Measurements from ENCODE around the gene IFNK. TPM values are rescaled to one million over a fixed set of nuclear protein-coding genes. Genes with fewer than 3 reads are reported as not detected.
"Not testable (repeated sequence)": the region's sequence is repeated elsewhere in the genome, so short reads cannot be mapped to it uniquely, and the experiment has no call there.

Gene IFNK
- total RNA-seq, 1 donor from 2014 or later, result not detected

DNA sequence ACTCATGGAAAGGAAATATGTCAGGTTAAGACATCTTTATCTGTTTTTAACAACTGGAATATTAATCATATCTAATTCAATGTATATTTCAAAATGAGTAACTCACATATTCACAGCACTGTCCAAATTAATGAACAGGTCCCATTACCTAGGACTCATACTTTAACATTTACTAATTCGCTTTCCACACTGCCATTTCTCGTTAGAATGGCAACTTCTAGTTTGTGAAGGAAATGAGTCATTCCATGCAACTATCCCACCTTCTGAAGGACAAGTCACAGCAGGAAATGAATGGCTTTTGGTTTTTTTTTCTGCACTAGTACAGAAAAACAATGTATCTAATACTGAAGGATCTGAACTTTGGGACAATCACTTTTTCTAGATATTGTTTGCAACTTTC is 24.6 kb upstream of the IFNK start:
- no peak overlapping the region for H3K4me3 Mint-ChIP-seq (ENCODE audit: low read depth)
- DNase-seq (ENCODE audit: low spot score, unreplicated experiment), result no peak
- H3K36me3 Mint-ChIP-seq (ENCODE audit: insufficient read depth), result peaks cover 5% of the 10 kb centered on the region
- TF ChIP-seq, protein P1, sequence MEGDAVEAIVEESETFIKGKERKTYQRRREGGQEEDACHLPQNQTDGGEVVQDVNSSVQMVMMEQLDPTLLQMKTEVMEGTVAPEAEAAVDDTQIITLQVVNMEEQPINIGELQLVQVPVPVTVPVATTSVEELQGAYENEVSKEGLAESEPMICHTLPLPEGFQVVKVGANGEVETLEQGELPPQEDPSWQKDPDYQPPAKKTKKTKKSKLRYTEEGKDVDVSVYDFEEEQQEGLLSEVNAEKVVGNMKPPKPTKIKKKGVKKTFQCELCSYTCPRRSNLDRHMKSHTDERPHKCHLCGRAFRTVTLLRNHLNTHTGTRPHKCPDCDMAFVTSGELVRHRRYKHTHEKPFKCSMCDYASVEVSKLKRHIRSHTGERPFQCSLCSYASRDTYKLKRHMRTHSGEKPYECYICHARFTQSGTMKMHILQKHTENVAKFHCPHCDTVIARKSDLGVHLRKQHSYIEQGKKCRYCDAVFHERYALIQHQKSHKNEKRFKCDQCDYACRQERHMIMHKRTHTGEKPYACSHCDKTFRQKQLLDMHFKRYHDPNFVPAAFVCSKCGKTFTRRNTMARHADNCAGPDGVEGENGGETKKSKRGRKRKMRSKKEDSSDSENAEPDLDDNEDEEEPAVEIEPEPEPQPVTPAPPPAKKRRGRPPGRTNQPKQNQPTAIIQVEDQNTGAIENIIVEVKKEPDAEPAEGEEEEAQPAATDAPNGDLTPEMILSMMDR (IDR thresholded peaks at IDR 0.05; ENCODE audit: unreplicated experiment), result no peak
- no peak overlapping the region for H3K27ac Mint-ChIP-seq
- H3K4me1 Mint-ChIP-seq (ENCODE audit: low read depth), result peaks cover 1% of the 10 kb centered on the region
- H3K9me3 Mint-ChIP-seq (ENCODE audit: low read depth), result no peaks in the 10 kb centered on the region
- no peaks in the 10 kb centered on the region for H3K27me3 Mint-ChIP-seq

DNA sequence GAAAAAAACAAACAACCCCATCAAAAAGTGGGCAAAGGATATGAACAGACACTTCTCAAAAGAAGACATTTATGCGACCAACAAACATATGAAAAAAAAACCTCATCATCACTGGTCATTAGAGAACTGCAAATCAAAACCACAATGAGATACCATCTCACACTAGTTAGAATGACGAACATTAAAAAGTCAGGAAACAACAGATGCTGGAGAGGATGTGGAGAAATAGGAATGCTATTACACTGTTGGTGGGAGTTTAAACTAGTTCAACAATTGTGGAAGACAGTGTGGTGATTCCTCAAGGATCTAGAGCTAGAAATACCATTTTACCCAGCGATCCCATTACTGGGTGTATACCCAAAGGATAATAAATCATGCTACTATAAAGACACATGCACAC is 23.2 kb upstream of the IFNK start:
- H3K27ac Mint-ChIP-seq; H3K4me3 Mint-ChIP-seq (ENCODE audit: low read depth); DNase-seq (ENCODE audit: low spot score, unreplicated experiment); H3K36me3 Mint-ChIP-seq (ENCODE audit: insufficient read depth); H3K27me3 Mint-ChIP-seq; H3K9me3 Mint-ChIP-seq (ENCODE audit: low read depth); H3K4me1 Mint-ChIP-seq (ENCODE audit: low read depth): not testable (repeated sequence)

DNA sequence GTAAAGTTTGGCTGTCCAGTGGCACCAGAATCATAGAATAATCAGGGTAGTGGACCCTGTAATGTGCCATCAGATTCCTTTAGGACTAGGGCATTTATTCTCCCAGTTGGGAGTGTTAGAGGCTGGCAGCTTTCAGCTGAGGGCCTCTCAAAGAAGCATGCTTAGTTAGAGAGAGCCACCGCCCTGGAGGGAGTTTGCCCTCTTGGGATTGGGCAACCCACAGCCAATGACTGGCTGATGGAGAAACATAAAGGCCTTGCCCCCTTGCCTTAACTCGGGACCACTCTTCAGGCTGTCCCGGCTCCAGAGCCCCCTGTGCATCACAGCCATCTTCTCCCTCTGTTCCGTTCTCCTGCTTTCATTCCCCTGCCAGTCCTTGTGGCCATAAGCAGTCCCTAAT is 20.5 kb upstream of the IFNK start:
- no peaks in the 10 kb centered on the region for H3K9me3 Mint-ChIP-seq (ENCODE audit: low read depth)
- no peak for DNase-seq (ENCODE audit: low spot score, unreplicated experiment)
- H3K36me3 Mint-ChIP-seq (ENCODE audit: insufficient read depth), result peaks cover 13% of the 10 kb centered on the region
- H3K27me3 Mint-ChIP-seq, result no peaks in the 10 kb centered on the region
- H3K4me1 Mint-ChIP-seq (ENCODE audit: low read depth), result no peaks in the 10 kb centered on the region
- no peak overlapping the region for H3K4me3 Mint-ChIP-seq (ENCODE audit: low read depth)
- no peak overlapping the region for H3K27ac Mint-ChIP-seq
- TF ChIP-seq, protein P1 (IDR thresholded peaks at IDR 0.05; ENCODE audit: unreplicated experiment), result no peak

DNA sequence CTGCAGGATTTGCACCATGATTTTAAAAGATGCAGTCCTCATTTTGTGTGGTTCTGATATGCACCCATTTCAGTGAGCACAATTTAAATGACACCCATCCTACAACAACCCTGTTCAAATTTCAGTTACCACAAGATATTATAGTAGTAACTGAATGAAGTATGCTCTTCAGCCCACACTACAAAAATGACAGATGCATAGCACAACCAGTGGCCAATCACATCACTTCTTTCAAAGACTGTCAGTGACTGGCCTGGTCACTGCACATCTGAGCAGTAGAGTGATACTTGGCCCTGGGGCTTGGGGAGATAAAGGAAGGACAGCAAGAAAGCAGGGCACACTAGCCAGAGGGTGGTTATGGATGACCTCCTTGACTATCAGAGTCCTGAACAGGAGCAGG is 19.8 kb upstream of the IFNK start:
- Mint-ChIP-seq H3K4me1 (ENCODE audit: low read depth) (no peaks in the 10 kb centered on the region), H3K36me3 (ENCODE audit: insufficient read depth) (peaks cover 15% of the 10 kb centered on the region), H3K27me3 (no peaks in the 10 kb centered on the region), H3K27ac (no peak overlapping the region), H3K4me3 (ENCODE audit: low read depth) (no peak overlapping the region), H3K9me3 (ENCODE audit: low read depth) (no peaks in the 10 kb centered on the region)
- TF ChIP-seq, protein P1 (IDR thresholded peaks at IDR 0.05; ENCODE audit: unreplicated experiment), result no peak
- no peak for DNase-seq (ENCODE audit: low spot score, unreplicated experiment)

DNA sequence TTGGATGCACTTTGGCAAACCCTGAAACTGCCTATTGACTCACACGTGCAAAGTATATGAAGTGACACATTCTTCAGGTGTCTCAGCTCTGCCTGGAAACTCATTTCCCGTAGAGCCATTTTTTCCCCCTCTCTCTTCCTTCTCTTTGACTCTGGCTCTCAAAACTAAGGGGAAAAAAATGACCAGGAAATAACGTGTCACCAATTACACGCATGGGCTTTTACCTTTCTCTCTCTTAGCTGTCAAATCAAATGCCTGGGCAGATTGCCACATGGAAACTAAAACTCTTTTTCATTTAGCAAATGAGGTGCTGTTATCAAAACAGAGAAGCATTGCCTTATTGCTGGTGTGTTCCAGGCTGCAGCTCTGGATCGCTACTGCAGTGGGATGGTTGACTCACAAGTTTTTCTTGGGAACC is 18.3 kb upstream of the IFNK start:
- no peaks in the 10 kb centered on the region for H3K4me1 Mint-ChIP-seq (ENCODE audit: low read depth)
- H3K36me3 Mint-ChIP-seq (ENCODE audit: insufficient read depth), result peaks cover 15% of the 10 kb centered on the region
- H3K9me3 Mint-ChIP-seq (ENCODE audit: low read depth), result no peaks in the 10 kb centered on the region
- no peak overlapping the region for H3K27ac Mint-ChIP-seq
- TF ChIP-seq, protein P1 (IDR thresholded peaks at IDR 0.05; ENCODE audit: unreplicated experiment), result no peak
- H3K4me3 Mint-ChIP-seq (ENCODE audit: low read depth), result no peak overlapping the region
- H3K27me3 Mint-ChIP-seq, result no peaks in the 10 kb centered on the region
- DNase-seq (ENCODE audit: low spot score, unreplicated experiment), result no peak

DNA sequence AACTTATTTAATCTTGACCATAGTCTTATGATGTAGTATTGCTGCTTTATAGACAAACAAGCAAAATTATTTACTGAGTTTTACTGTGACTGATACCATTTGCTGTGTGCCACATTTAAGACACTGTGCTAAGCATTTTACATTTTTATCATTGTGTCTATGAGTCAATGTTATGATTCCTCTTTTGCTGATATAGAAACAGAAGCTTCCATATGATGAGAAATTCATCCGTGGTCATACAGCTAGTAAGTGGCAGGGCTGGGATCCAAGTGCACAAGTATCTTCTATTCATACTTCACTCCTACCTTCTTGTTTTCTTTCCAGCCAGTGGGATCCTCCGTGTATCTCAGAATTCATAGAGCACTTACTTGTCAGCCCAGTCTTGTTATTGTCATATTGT is 17.1 kb upstream of the IFNK start:
- no peak for DNase-seq (ENCODE audit: low spot score, unreplicated experiment)
- H3K4me1 Mint-ChIP-seq (ENCODE audit: low read depth), result no peaks in the 10 kb centered on the region
- H3K4me3 Mint-ChIP-seq (ENCODE audit: low read depth), result no peak overlapping the region
- H3K9me3 Mint-ChIP-seq (ENCODE audit: low read depth), result no peaks in the 10 kb centered on the region
- H3K27me3 Mint-ChIP-seq, result no peaks in the 10 kb centered on the region
- TF ChIP-seq, protein P1 (IDR thresholded peaks at IDR 0.05; ENCODE audit: unreplicated experiment), result no peak
- no peak overlapping the region for H3K27ac Mint-ChIP-seq
- peaks cover 10% of the 10 kb centered on the region for H3K36me3 Mint-ChIP-seq (ENCODE audit: insufficient read depth)
